Activated CD4-positive, alpha-beta T cell treated with anti-CD3 and anti-CD28 coated beads, Interleukin-2, amount 10 ng/mL, durations not matched to agents 7 days and 5 days (primary cell): ENCODE data around the gene ZFYVE19. TPM values are rescaled to one million over a fixed set of nuclear protein-coding genes. Genes with fewer than 3 reads are reported as not detected.
A peak's percentile ranks its signal among the peaks of the same experiment; 100 is the strongest.

Experiments used
- CTCF ChIA-PET: fragments of 350-600 bp; sonication (Branson Sonifier 250); formaldehyde crosslinking; loops from one replicate; lab custom pipeline; 2021; ENCODE audit warnings: antibody characterized with exemption; lab: Charles Lee
- POLR2A ChIA-PET: fragments of 350-600 bp; sonication (Branson Sonifier 250); formaldehyde crosslinking; loops from one replicate; lab custom pipeline; 2021; ENCODE audit warnings: antibody characterized with exemption; lab: Charles Lee
- DNase-seq: peaks from one replicate; pipeline ENCODE4 v3.0.0-alpha.2; 2020
- H3K27ac Mint-ChIP-seq: one replicate; pipeline ENCODE4 v1.8.0; 2021; ENCODE audit warnings: mild to moderate bottlenecking, moderate library complexity, mixed read lengths
- H3K27me3 Mint-ChIP-seq: one replicate; pipeline ENCODE4 v1.8.0; 2021; ENCODE audit warnings: mixed read lengths
- H3K36me3 Mint-ChIP-seq: one replicate; pipeline ENCODE4 v1.8.0; 2021; ENCODE audit warnings: low read depth, mixed read lengths
- H3K4me1 Mint-ChIP-seq: one replicate; pipeline ENCODE4 v1.8.0; 2021; ENCODE audit warnings: mixed read lengths
- H3K4me3 Mint-ChIP-seq: one replicate; pipeline ENCODE4 v1.8.0; 2021; ENCODE audit warnings: mild to moderate bottlenecking, moderate library complexity, mixed read lengths
- H3K9me3 Mint-ChIP-seq: one replicate; pipeline ENCODE4 v1.8.0; 2021; ENCODE audit warnings: mixed read lengths
- total RNA-seq, 2 experiments: library from RNA; stranded (reverse); gene quantifications; one replicate each; pipeline ENCODE4 v1.2.3, GENCODE V29; 2021

ZFYVE19 gene
- total RNA-seq, 2 experiments from 2014 or later, result 31.1 to 32.2 TPM

DNA sequence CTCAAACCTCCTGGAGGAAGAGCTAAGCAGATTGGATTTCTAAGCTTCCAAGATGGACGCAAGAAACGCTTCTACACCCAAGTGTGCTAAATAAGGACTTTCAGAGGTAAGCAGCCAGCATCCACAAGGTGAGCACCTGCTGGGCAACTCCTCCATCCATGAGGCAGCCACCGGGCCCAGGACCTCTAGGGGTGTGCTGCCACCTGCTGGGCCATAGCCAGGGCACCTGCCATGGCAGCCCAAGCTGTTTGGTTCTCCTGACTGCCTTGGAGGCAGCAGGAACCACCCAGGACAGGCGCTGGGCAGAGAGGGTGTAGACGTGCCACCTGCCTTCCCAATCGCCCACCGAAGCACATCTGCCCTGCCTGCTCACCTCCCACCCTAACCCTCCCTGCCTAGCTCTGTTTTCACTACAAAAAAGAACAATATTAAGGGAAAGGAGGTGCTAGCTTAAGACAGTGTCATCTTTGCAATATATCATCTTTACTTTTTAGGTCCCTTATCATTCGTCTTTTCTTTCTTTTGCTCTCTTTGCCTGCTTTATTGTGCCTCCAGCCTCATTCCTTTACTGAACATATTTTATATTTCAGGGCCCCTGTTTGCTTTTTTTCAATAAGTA lies 24.2 kb upstream of the ZFYVE19 start:
- POLR2A ChIA-PET, result interaction anchor here (0.5 kb wide), 1 partner anchor 211 kb away, joined by 3 read pairs; no protein-coding TSS in a partner anchor
- Mint-ChIP-seq H3K9me3 (no peaks in the 10 kb centered on the region), H3K4me1 (peaks cover 20% of the 10 kb centered on the region), H3K27me3 (no peaks in the 10 kb centered on the region), H3K27ac (no peak overlapping the region), H3K4me3 (no peak overlapping the region), H3K36me3 (peaks cover 6% of the 10 kb centered on the region)
- CTCF ChIA-PET, result interaction anchor here (0.6 to 3.0 kb wide), 24 partner anchors 8 to 450 kb away, joined by 3 to 16 read pairs (median 4); partner anchors contain the start of genes C15orf62, GCHFR and RAD51
- peak; percentile 84 for DNase-seq

DNA sequence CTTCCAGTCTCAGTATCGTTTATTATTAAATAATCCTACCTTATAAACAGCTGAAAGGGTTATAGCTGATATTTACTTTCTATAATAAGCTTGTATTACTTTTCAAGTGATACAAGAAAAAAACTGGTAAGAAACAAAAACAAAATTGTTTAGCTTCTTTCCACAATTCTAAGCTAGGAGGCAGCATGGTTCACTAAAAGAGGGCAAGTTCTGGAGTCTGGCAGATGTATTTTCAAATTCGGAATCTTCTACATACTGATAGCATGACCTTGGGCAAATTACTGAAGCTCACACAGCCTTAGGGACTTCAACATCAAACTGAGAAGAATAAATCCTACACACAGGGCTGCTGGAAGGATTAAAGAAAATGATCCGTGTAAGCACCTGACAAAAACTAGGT lies 21.7 kb upstream of the ZFYVE19 start:
- no peak overlapping the region for H3K4me3 Mint-ChIP-seq
- no peaks in the 10 kb centered on the region for H3K27me3 Mint-ChIP-seq
- POLR2A ChIA-PET, result interaction anchor here (1.0 kb wide), 1 partner anchor 21 kb away, joined by 3 read pairs; no protein-coding TSS in a partner anchor
- DNase-seq, result no peak
- peaks cover 28% of the 10 kb centered on the region for H3K4me1 Mint-ChIP-seq
- H3K36me3 Mint-ChIP-seq, result no peaks in the 10 kb centered on the region
- H3K9me3 Mint-ChIP-seq, result no peaks in the 10 kb centered on the region
- no peak overlapping the region for H3K27ac Mint-ChIP-seq
- CTCF ChIA-PET, result interaction anchor here (2.0 kb wide), 1 partner anchor 14 kb away, joined by 5 read pairs; no protein-coding TSS in a partner anchor

DNA sequence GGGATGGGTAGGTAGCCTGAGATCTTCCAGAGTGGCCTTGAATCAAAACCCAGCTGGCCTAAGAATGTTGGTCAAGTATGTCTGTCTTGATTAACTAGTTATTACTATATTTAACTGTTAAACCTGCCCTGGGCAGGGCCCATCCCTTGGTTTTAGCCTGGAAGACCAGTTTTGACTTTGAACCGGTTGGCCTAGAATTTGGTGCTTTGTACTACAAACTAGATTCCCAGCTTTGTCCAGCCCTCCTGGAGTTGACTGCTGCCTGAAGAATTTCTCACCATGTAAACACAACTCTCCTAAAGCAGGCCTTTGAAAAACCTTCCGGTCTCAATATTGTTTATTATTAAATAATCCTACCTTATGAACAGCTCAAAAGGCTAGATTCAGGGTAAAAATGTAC lies 21.1 kb upstream of the ZFYVE19 start:
- Mint-ChIP-seq H3K9me3 (no peaks in the 10 kb centered on the region), H3K27me3 (no peaks in the 10 kb centered on the region), H3K36me3 (no peaks in the 10 kb centered on the region), H3K4me3 (no peak overlapping the region), H3K4me1 (peaks cover 28% of the 10 kb centered on the region), H3K27ac (no peak overlapping the region)
- POLR2A ChIA-PET, result no interaction called here
- DNase-seq, result no peak
- CTCF ChIA-PET, result interaction anchor here (1.0 to 2.3 kb wide), 4 partner anchors 8 to 91 kb away, joined by 3 to 7 read pairs (median 4); partner anchors contain the start of gene RAD51

DNA sequence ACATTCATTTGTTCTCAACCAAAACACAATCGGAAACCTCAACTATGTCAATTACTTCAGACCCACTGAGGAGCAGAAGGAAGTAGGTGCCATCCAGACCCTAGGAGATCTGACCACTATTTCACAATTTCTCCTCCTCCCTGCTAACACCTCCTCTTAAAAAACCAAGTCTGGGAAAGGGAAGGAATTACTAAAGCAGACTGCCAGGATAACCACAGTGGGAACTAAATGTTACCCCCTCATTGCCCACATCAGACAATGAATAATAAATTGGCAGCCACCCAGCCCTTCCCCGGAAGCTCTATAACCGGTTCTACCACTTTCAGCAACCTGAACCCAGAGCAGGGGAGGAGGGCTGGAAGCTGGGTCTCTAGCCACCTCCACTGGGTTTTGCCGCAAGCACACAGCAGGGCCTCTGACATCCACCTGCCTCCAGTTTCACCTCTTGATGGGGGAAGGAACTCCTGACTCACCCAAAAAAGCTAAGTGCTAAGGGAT lies 19.5 kb upstream of the ZFYVE19 start:
- peak; percentile 57 for DNase-seq
- Mint-ChIP-seq H3K27ac (peak overlapping the region; percentile 60), H3K36me3 (no peaks in the 10 kb centered on the region), H3K27me3 (no peaks in the 10 kb centered on the region), H3K4me1 (peaks cover 27% of the 10 kb centered on the region), H3K4me3 (no peak overlapping the region), H3K9me3 (no peaks in the 10 kb centered on the region)
- ChIA-PET CTCF (interaction anchor here (1.0 to 2.3 kb wide), 3 partner anchors 21 to 107 kb away, joined by 3 to 7 read pairs (median 4); partner anchors contain the start of genes RAD51 and VPS18), POLR2A (interaction anchor here (0.5 kb wide), 1 partner anchor 24 kb away, joined by 5 read pairs; no protein-coding TSS in a partner anchor)

DNA sequence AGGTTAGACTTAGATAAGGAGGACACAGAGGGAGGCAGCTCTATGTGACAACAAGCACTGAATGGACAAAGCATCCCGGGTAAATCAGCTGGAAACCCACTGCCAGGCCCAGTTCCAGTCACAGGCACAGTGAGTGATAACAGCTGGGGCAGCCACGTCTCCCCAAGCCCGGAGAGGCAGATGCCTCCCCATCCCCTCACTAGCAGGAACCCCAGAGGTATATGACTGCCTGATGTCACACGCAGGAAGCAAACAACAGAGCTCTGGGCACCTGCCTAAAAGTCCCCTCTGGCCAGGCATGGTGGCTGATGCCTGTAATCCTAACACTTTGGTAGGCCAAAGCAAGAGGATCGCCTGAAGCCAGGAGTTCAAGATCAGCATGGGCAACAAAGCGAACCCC lies 18.9 kb upstream of the ZFYVE19 start:
- Mint-ChIP-seq H3K27ac (no peak overlapping the region), H3K36me3 (no peaks in the 10 kb centered on the region), H3K9me3 (no peaks in the 10 kb centered on the region), H3K4me3 (no peak overlapping the region), H3K4me1 (peaks cover 23% of the 10 kb centered on the region), H3K27me3 (no peaks in the 10 kb centered on the region)
- no peak for DNase-seq
- ChIA-PET CTCF (interaction anchor here (1.0 to 2.3 kb wide), 3 partner anchors 22 to 106 kb away, joined by 3 to 7 read pairs (median 4); partner anchors contain the start of genes RAD51 and VPS18), POLR2A (interaction anchor here (0.5 kb wide), 1 partner anchor 24 kb away, joined by 5 read pairs; no protein-coding TSS in a partner anchor)

DNA sequence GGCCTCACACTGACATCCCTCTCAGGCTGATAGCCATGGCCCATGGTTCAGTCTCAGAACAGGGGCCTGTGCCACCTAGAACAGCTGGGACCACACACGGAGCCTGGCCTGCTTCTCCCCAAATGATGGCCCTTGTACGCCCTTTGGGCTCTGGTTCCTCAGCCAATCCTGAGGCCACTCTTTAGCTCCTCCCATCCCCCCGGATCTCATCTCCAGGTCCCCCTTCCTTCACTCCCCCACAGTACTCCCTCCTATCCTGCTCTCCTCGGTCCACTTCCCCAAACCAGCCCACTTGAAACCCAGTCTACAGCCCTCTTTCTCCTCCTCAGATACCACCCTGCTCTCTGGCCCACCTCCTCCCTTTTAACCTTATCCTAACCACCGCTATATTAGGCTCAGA lies 17.8 kb upstream of the ZFYVE19 start:
- DNase-seq, result no peak
- no peaks in the 10 kb centered on the region for H3K9me3 Mint-ChIP-seq
- H3K36me3 Mint-ChIP-seq, result peaks cover 2% of the 10 kb centered on the region
- ChIA-PET CTCF (interaction anchor here (0.5 to 1.8 kb wide), 6 partner anchors 10 to 816 kb away, joined by 3 to 6 read pairs (median 4); partner anchors contain the start of gene VPS18), POLR2A (no interaction called here)
- H3K4me3 Mint-ChIP-seq, result no peak overlapping the region
- H3K27ac Mint-ChIP-seq, result no peak overlapping the region
- peaks cover 28% of the 10 kb centered on the region for H3K4me1 Mint-ChIP-seq
- no peaks in the 10 kb centered on the region for H3K27me3 Mint-ChIP-seq

DNA sequence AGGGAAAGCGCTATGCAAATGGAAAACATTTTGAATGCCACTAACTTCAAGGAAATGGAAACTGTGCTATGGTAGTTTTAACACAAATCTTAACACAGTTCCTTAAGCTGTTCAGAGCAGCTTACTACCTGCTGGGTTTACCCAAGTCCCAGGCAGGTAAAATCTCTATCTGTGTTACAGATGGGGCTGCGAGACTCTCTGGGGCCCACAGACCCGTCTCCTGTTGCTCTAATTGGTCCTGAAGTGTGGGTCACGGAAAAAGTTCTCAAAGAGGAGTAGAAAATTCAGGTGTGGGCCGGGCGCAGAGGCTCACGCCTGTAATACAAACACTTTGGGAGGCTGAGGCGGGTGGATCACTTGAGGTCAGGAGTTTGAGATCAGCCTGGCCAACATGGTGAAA lies 16.9 kb upstream of the ZFYVE19 start:
- Mint-ChIP-seq H3K4me1 (peaks cover 28% of the 10 kb centered on the region), H3K27me3 (no peaks in the 10 kb centered on the region), H3K27ac (no peak overlapping the region), H3K9me3 (no peaks in the 10 kb centered on the region), H3K36me3 (peaks cover 2% of the 10 kb centered on the region), H3K4me3 (no peak overlapping the region)
- no peak for DNase-seq
- POLR2A ChIA-PET, result no interaction called here
- CTCF ChIA-PET, result interaction anchor here (1.0 to 1.8 kb wide), 5 partner anchors 7 to 105 kb away, joined by 3 to 6 read pairs (median 4); partner anchors contain the start of gene VPS18

DNA sequence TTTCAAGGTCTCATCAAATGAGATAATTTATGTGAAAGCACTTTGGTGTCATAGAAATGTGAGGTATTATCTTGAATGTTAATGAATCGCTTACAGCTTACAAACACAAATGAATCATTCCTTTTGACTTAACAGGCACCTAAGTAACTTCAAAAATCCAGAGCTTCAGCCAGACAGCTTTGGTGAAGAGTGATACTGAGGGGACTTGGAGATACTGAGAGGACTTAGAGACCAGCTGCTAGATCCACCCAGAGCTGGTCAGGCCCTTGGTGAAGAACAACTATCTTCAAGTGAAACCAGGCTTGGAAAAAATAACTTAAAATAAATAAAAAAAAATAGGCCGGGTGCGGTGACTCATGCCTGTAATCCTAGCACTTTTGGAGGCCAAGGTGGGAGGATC lies 16.2 kb upstream of the ZFYVE19 start:
- Mint-ChIP-seq H3K27ac (no peak overlapping the region), H3K27me3 (no peaks in the 10 kb centered on the region), H3K4me3 (no peak overlapping the region), H3K9me3 (no peaks in the 10 kb centered on the region), H3K4me1 (peaks cover 30% of the 10 kb centered on the region), H3K36me3 (peaks cover 2% of the 10 kb centered on the region)
- ChIA-PET POLR2A (interaction anchor here (0.6 kb wide), 2 partner anchors 31 to 54 kb away, joined by 3 read pairs; no protein-coding TSS in a partner anchor), CTCF (interaction anchor here (1.0 to 1.1 kb wide), 2 partner anchors 8 to 18 kb away, joined by 3 to 4 read pairs; no protein-coding TSS in a partner anchor)
- DNase-seq, result no peak

DNA sequence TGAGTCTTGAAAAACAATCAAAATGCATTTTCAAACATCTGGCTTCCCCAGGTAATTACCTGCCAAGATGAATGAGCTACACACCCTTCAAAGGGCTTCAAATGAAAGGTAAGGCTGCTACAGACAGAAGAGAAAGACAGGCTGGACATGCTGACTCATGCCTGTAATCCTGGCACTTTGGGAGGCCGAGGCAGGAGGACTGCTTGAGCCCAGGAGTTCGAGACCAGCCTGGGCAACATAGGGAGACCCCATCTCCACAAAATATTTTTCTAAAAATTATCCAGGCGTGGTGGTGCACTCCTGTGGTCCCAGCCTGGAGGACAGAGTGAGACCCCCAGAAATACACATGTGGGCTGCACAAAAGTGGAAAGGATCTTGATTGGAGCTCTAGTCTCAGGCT lies 14.5 kb upstream of the ZFYVE19 start:
- CTCF ChIA-PET, result interaction anchor here (0.6 to 2.6 kb wide), 4 partner anchors 10 to 100 kb away, joined by 3 to 13 read pairs (median 4); partner anchors contain the start of genes DNAJC17 and ZFYVE19
- no peaks in the 10 kb centered on the region for H3K9me3 Mint-ChIP-seq
- peaks cover 2% of the 10 kb centered on the region for H3K36me3 Mint-ChIP-seq
- no peak overlapping the region for H3K4me3 Mint-ChIP-seq
- H3K4me1 Mint-ChIP-seq, result peaks cover 25% of the 10 kb centered on the region
- DNase-seq, result no peak
- H3K27me3 Mint-ChIP-seq, result no peaks in the 10 kb centered on the region
- no peak overlapping the region for H3K27ac Mint-ChIP-seq
- POLR2A ChIA-PET, result no interaction called here

DNA sequence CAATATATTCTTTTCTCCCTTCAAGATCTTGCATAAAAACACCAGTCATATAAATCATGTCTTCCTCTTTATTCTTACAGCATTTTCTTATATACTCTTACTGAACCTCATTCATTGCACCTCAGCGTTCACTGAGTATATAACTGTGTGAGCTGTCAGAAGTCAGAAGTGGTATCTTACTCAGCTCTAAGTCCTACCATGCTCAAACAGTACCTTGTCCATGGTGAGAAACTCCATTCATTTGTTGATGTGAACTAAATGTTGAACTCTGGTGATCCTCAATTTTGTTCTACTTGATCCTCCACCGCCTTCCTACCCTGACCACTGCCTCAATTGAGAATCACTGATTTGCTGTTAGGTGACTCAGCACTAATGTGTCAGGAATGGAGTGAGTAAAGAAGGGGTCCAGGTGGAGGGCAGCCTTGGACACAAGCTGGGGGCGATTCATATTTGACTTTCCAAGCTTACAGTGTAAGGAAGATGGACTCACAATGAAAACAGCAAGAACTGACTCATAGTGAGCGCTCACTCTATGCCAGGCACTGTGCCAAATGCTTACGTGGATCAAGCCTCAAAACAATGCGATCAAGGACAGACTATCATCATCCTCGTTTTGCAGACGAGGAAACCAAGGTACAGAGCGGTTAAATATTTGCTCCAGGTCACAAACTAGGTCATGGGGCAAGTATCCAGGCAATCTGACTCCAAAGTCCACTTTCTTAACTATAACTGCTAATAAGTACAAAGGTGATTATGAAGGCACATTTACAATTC lies 13.5 kb upstream of the ZFYVE19 start:
- no peak for DNase-seq
- no peak overlapping the region for H3K4me3 Mint-ChIP-seq
- H3K4me1 Mint-ChIP-seq, result peaks cover 22% of the 10 kb centered on the region
- POLR2A ChIA-PET, result interaction anchor here (0.6 kb wide), 1 partner anchor 532 kb away, joined by 5 read pairs; no protein-coding TSS in a partner anchor
- no peaks in the 10 kb centered on the region for H3K27me3 Mint-ChIP-seq
- H3K36me3 Mint-ChIP-seq, result peaks cover 8% of the 10 kb centered on the region
- CTCF ChIA-PET, result interaction anchor here (1.8 to 2.6 kb wide), 2 partner anchors 11 to 14 kb away, joined by 5 to 13 read pairs; partner anchors contain the start of genes DNAJC17 and ZFYVE19
- no peaks in the 10 kb centered on the region for H3K9me3 Mint-ChIP-seq
- H3K27ac Mint-ChIP-seq, result peak overlapping the region; percentile 19

DNA sequence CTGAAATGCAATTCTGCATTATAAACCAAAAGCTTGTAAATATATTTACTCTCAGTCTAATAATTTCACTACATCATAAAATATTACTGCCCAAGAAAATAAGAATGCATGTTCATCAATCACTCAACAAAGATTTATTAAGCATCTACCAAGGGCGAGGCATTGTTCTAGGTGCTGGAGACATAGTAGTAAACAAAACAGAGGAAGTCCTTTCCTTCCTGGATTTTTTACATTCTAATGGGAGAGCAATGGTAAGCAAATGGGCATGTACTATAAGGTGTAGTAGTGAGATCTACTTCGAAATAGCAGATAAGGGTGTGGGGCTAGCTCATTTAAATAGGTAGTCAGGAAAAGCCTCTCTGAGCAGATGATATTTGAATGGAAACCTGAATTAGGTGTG lies 10.8 kb upstream of the ZFYVE19 start:
- no peaks in the 10 kb centered on the region for H3K9me3 Mint-ChIP-seq
- ChIA-PET CTCF (interaction anchor here (1.0 to 1.3 kb wide), 2 partner anchors 13 to 49 kb away, joined by 3 to 4 read pairs; no protein-coding TSS in a partner anchor), POLR2A (no interaction called here)
- no peak for DNase-seq
- no peak overlapping the region for H3K4me3 Mint-ChIP-seq
- H3K27me3 Mint-ChIP-seq, result no peaks in the 10 kb centered on the region
- no peak overlapping the region for H3K27ac Mint-ChIP-seq
- H3K4me1 Mint-ChIP-seq, result peaks cover 23% of the 10 kb centered on the region
- peaks cover 15% of the 10 kb centered on the region for H3K36me3 Mint-ChIP-seq

DNA sequence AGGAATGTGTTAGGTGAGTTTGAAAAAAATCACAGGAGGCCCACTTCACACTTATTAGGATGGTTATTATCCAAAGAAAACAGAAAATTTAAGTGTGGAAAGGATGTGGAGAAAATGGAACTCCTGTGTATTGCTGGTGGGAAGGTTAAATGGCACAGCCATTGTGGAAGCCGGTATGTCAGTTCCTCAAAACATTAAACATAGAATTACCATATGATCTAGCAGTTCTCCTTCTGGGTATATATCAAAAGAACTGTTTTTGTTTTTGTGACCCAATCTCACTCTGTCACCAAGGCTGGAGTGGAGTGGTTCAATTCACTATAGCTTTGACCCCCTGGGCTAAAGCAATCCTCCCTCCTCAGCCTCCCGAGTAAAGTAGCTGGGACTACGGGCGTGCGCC lies 10.4 kb upstream of the ZFYVE19 start:
- Mint-ChIP-seq H3K27ac (no peak overlapping the region), H3K9me3 (no peaks in the 10 kb centered on the region), H3K36me3 (peaks cover 18% of the 10 kb centered on the region), H3K4me3 (no peak overlapping the region), H3K4me1 (peaks cover 26% of the 10 kb centered on the region), H3K27me3 (no peaks in the 10 kb centered on the region)
- DNase-seq, result no peak
- CTCF ChIA-PET, result interaction anchor here (0.7 to 1.0 kb wide), 3 partner anchors 10 to 102 kb away, joined by 3 to 5 read pairs (median 3); partner anchors contain the start of gene RAD51
- POLR2A ChIA-PET, result no interaction called here
